Chondrocyte (in vitro differentiated cells): Measurements from ENCODE around the gene ACAD10. TPM values are rescaled to one million over a fixed set of nuclear protein-coding genes. Genes with fewer than 3 reads are reported as not detected.

ENCODE experiments used
- DNase-seq: peaks from one replicate; pipeline ENCODE4 v3.0.0; 2021; ENCODE audit warnings: mixed read lengths, low spot score
- H3K27ac Mint-ChIP-seq: one replicate; pipeline ENCODE4 v1.8.0; 2021; ENCODE audit warnings: mild to moderate bottlenecking, moderate library complexity, mixed read lengths; ENCODE audit not compliant: unreplicated experiment
- H3K27me3 Mint-ChIP-seq: 2 replicates; pipeline ENCODE4 v1.8.0; 2021; ENCODE audit warnings: low read depth, mixed read lengths
- H3K36me3 Mint-ChIP-seq: 2 replicates; pipeline ENCODE4 v1.8.0; 2021; ENCODE audit warnings: low read depth, mixed read lengths
- H3K4me1 Mint-ChIP-seq: 2 replicates; pipeline ENCODE4 v1.8.0; 2021; ENCODE audit warnings: low read depth, mild to moderate bottlenecking, mixed read lengths
- H3K4me3 Mint-ChIP-seq: one replicate; pipeline ENCODE4 v1.8.0; 2021; ENCODE audit warnings: mild to moderate bottlenecking, moderate library complexity, mixed read lengths; ENCODE audit not compliant: unreplicated experiment
- H3K9me3 Mint-ChIP-seq: 2 replicates; pipeline ENCODE4 v1.8.0; 2021; ENCODE audit warnings: low read depth, mixed read lengths
- total RNA-seq: library from RNA; stranded (reverse); gene quantifications from 3 replicates; pipeline ENCODE4 v1.2.1, GENCODE V29; 2021
- TF ChIP-seq, protein P1 (sequence below): fragments of 200-600 bp; sonication (generic); IDR thresholded peaks from 2 replicates; pipeline ENCODE4 v1.5.0; 2021; ENCODE audit warnings: antibody characterized with exemption, mild to moderate bottlenecking, moderate library complexity

Gene ACAD10
- total RNA-seq, 1 donor from 2014 or later = 13.0 TPM

GRCh38 chr12:111764120-111764821 lies 78.4 kb downstream of the ACAD10 start:
- H3K27me3 Mint-ChIP-seq = no peaks in the 10 kb centered on the region
- H3K4me1 Mint-ChIP-seq = peaks cover 17% of the 10 kb centered on the region
- DNase-seq = no peak
- TF ChIP-seq, protein P1, sequence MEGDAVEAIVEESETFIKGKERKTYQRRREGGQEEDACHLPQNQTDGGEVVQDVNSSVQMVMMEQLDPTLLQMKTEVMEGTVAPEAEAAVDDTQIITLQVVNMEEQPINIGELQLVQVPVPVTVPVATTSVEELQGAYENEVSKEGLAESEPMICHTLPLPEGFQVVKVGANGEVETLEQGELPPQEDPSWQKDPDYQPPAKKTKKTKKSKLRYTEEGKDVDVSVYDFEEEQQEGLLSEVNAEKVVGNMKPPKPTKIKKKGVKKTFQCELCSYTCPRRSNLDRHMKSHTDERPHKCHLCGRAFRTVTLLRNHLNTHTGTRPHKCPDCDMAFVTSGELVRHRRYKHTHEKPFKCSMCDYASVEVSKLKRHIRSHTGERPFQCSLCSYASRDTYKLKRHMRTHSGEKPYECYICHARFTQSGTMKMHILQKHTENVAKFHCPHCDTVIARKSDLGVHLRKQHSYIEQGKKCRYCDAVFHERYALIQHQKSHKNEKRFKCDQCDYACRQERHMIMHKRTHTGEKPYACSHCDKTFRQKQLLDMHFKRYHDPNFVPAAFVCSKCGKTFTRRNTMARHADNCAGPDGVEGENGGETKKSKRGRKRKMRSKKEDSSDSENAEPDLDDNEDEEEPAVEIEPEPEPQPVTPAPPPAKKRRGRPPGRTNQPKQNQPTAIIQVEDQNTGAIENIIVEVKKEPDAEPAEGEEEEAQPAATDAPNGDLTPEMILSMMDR = no peak
- no peaks in the 10 kb centered on the region for H3K36me3 Mint-ChIP-seq
- H3K4me3 Mint-ChIP-seq = no peak overlapping the region
- no peak overlapping the region for H3K27ac Mint-ChIP-seq
- no peaks in the 10 kb centered on the region for H3K9me3 Mint-ChIP-seq

DNA sequence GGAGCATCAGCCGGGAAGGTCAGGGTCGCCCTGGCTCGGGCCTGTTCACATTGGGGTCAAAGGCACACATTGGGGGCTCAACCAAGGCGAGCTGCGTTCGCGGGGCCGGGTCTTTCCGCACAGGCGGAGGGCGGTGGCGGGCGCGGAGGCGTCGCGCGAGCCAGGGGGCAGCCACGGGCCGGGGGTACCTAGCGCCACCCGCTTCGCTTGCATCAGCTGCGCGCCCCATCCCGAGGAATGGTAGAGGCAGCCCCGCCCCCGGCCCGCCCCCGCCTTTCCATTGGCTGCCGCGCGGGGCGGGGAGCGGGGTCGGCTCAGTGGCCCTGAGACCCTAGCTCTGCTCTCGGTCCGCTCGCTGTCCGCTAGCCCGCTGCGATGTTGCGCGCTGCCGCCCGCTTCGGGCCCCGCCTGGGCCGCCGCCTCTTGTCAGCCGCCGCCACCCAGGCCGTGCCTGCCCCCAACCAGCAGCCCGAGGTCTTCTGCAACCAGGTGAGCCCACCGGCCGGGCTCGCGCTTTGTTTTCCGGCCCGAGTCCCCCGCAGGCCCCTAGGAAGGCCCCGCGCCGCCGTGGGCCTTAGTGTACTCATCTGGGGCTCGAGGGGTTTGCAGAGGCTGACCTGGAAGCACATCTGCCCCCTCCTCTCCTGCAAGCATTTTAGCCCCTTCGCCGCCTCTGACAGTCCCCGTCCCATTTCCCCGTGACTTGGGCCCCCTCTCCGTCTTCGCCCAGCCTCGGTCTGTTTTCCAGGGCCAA lies 80.9 kb downstream of the ACAD10 start, which contains the start of gene ALDH2:
TSS of gene ALDH2 (plus strand) at position 326 of the 754 bp plus-strand sequence. CDS start at position 376, 50 bp downstream.
- no peak for DNase-seq
- peaks cover 17% of the 10 kb centered on the region for H3K4me1 Mint-ChIP-seq
- no peaks in the 10 kb centered on the region for H3K36me3 Mint-ChIP-seq
- TF ChIP-seq, protein P1 = peak; percentile 38
- peak within 1 kb of the TSS; percentile 91 for H3K27ac Mint-ChIP-seq
- peak within 1 kb of the TSS; percentile 96 for H3K4me3 Mint-ChIP-seq
- no peaks in the 10 kb centered on the region for H3K27me3 Mint-ChIP-seq
- H3K9me3 Mint-ChIP-seq = no peaks in the 10 kb centered on the region

- TF ChIP-seq, protein P1 = no peak
- Mint-ChIP-seq H3K36me3 (no peaks in the 10 kb centered on the region), H3K9me3 (no peaks in the 10 kb centered on the region), H3K27me3 (no peaks in the 10 kb centered on the region), H3K4me3 (peak overlapping the region; percentile 96), H3K27ac (peak overlapping the region; percentile 91), H3K4me1 (peaks cover 17% of the 10 kb centered on the region)
- no peak for DNase-seq
These were observed 81.7 kb downstream of the ACAD10 start for GRCh38 chr12:111767362-111768158.

DNA sequence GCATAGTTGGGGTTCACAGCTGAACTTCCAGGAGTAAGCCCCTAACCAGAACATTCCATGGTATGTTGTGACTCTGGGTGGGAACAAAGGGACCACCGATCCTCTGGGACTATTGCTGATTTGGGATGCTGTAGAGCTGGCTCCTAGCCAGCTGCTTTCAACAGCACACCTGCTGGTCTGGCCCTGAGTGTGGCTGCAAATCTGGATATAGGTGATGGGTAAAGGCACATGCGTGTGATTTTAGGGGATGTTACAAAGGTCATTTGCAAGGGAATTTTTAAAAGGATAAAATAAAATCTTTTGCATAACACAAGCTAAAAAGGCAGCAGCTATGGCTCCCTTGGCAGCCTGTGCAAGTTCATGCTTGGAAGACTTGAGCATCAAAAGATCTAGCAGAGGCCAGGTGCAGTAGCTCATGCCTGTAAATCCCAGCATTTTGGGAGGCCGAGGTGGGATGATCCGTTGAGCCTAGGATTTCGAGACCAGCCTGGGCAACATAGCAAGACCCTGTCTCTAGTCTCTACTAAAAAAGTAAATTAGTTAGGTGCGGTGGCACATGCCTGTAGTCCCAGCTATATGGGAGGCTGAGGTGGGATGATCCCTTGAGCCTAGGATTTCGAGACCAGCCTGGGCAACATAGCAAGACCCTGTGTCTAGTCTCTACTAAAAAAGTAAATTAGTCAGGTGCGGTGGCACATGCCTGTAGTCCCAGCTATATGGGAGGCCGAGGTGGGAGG lies 82.5 kb downstream of the ACAD10 start:
- no peaks in the 10 kb centered on the region for H3K27me3 Mint-ChIP-seq
- no peaks in the 10 kb centered on the region for H3K9me3 Mint-ChIP-seq
- DNase-seq = no peak
- H3K36me3 Mint-ChIP-seq = no peaks in the 10 kb centered on the region
- peak overlapping the region; percentile 49 for H3K27ac Mint-ChIP-seq
- peaks cover 17% of the 10 kb centered on the region for H3K4me1 Mint-ChIP-seq
- H3K4me3 Mint-ChIP-seq = peak overlapping the region; percentile 28
- TF ChIP-seq, protein P1 = no peak
